ENCODE results near the gene SLC17A1.

- TF ChIP-seq SUZ12 (IDR thresholded peaks at IDR 0.05; ENCODE audit: extremely low read depth, insufficient read depth, insufficient read length) (no peak), ZNF274 (IDR thresholded peaks at IDR 0.05; ENCODE audit: low read depth, low read length) (no peak), YY1 (IDR thresholded peaks at IDR 0.05; ENCODE audit: insufficient read depth, insufficient read length) (no peak)
Observed at GRCh38 chr6:25768566-25768965, 63.3 kb downstream of the SLC17A1 start.
